Smooth muscle cell of the brain vasculature (primary cell): Measurements from ENCODE around the gene SYT13.
"Not testable (repeated sequence)": the region's sequence is repeated elsewhere in the genome, so short reads cannot be mapped to it uniquely, and the experiment has no call there.

Source experiments
- DNase-seq: peaks from one replicate; pipeline ENCODE4 v3.0.0-alpha.2; 2012; ENCODE audit warnings: low read depth, low spot score

Gene SYT13

GRCh38 chr11:45273509-45273908 is 12.6 kb downstream of the SYT13 start:
- DNase-seq, result no peak

GRCh38 chr11:45272701-45273100 is 13.4 kb downstream of the SYT13 start:
- DNase-seq, result no peak

GRCh38 chr11:45270946-45271716 is 15.0 kb downstream of the SYT13 start:
- no peak for DNase-seq

- DNase-seq, result no peak
Observed at GRCh38 chr11:45269678-45270077, 16.5 kb downstream of the SYT13 start.

- no peak for DNase-seq
Observed at GRCh38 chr11:45267652-45268299, 18.4 kb downstream of the SYT13 start.

- no peak for DNase-seq
Observed at GRCh38 chr11:45267052-45267451, 19.1 kb downstream of the SYT13 start.

- no peak for DNase-seq
Observed at GRCh38 chr11:45266676-45267020, 19.5 kb downstream of the SYT13 start.

GRCh38 chr11:45265969-45266675 is 20.0 kb downstream of the SYT13 start:
- DNase-seq, result no peak

- peak; percentile 40 for DNase-seq
Observed at GRCh38 chr11:45264839-45265515, 21.2 kb downstream of the SYT13 start.

- no peak for DNase-seq
Observed at GRCh38 chr11:45263773-45264172, 22.4 kb downstream of the SYT13 start.

GRCh38 chr11:45262900-45263299 is 23.2 kb downstream of the SYT13 start:
- DNase-seq, result no peak

GRCh38 chr11:45260071-45260470 is 26.1 kb downstream of the SYT13 start:
- no peak for DNase-seq

GRCh38 chr11:45259592-45259991 is 26.5 kb downstream of the SYT13 start:
- no peak for DNase-seq

- DNase-seq, result no peak
Observed at GRCh38 chr11:45258982-45259530, 27.1 kb downstream of the SYT13 start.

GRCh38 chr11:45254070-45254469 is 32.1 kb downstream of the SYT13 start:
- no peak for DNase-seq

- DNase-seq, result no peak
Observed at GRCh38 chr11:45253640-45254039, 32.5 kb downstream of the SYT13 start.

GRCh38 chr11:45252877-45253276 is 33.3 kb downstream of the SYT13 start:
- DNase-seq, result no peak

- no peak for DNase-seq
Observed at GRCh38 chr11:45252134-45252856, 33.8 kb downstream of the SYT13 start.

- no peak for DNase-seq
Observed at GRCh38 chr11:45250035-45250718, 36.0 kb downstream of the SYT13 start.

- DNase-seq, result not testable (repeated sequence)
Observed at GRCh38 chr11:45249372-45249771, 36.8 kb downstream of the SYT13 start.
